Chondrocyte (in vitro differentiated cells): ENCODE measurements around the gene HS3ST4. TPM values are rescaled to one million over a fixed set of nuclear protein-coding genes. Genes with fewer than 3 reads are reported as not detected.

ENCODE experiments used
- DNase-seq: peaks from one replicate; pipeline ENCODE4 v3.0.0; 2021; ENCODE audit warnings: mixed read lengths, low spot score
- H3K27ac Mint-ChIP-seq: one replicate; pipeline ENCODE4 v1.8.0; 2021; ENCODE audit warnings: mild to moderate bottlenecking, moderate library complexity, mixed read lengths; ENCODE audit not compliant: unreplicated experiment
- H3K27me3 Mint-ChIP-seq: 2 replicates; pipeline ENCODE4 v1.8.0; 2021; ENCODE audit warnings: low read depth, mixed read lengths
- H3K36me3 Mint-ChIP-seq: 2 replicates; pipeline ENCODE4 v1.8.0; 2021; ENCODE audit warnings: low read depth, mixed read lengths
- H3K4me1 Mint-ChIP-seq: 2 replicates; pipeline ENCODE4 v1.8.0; 2021; ENCODE audit warnings: low read depth, mild to moderate bottlenecking, mixed read lengths
- H3K4me3 Mint-ChIP-seq: one replicate; pipeline ENCODE4 v1.8.0; 2021; ENCODE audit warnings: mild to moderate bottlenecking, moderate library complexity, mixed read lengths; ENCODE audit not compliant: unreplicated experiment
- H3K9me3 Mint-ChIP-seq: 2 replicates; pipeline ENCODE4 v1.8.0; 2021; ENCODE audit warnings: low read depth, mixed read lengths
- total RNA-seq: library from RNA; stranded (reverse); gene quantifications from 3 replicates; pipeline ENCODE4 v1.2.1, GENCODE V29; 2021
- TF ChIP-seq, protein P1 (sequence below): fragments of 200-600 bp; sonication (generic); IDR thresholded peaks from 2 replicates; pipeline ENCODE4 v1.5.0; 2021; ENCODE audit warnings: antibody characterized with exemption, mild to moderate bottlenecking, moderate library complexity

HS3ST4 gene
- total RNA-seq, 1 donor from 2014 or later, result not detected

DNA sequence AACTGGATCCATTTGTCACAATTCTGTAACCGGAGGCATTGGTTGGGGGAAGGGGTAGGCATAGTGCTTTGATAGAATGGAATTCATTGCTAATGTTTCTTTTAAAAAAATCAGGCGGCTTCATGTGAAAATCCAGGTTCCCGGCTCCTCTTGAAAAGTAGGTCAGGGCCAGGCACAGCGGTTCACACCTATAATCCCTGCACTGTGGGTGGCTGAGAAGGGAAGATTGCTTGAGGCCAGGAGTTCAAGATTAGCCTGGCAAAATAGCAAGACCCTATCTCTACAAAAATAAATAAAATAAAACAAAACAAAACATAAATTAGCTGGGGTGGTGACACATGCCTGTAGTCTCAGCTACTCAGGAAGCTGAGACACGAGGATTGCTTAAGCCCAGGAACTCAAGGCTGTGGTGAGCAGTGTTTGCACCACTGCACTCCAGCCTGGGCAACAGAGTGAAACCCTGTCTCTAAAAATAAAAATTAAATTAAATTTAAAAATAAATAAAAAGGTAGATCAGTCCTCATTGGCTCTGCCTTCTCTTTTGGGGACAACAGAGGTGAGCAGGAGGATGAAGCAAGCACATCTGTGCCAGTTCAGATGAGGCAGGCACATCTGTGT lies 466.5 kb downstream of the HS3ST4 start:
- Mint-ChIP-seq H3K9me3 (peaks cover 15% of the 10 kb centered on the region), H3K4me3 (no peak overlapping the region), H3K36me3 (no peaks in the 10 kb centered on the region), H3K27me3 (no peaks in the 10 kb centered on the region), H3K27ac (no peak overlapping the region), H3K4me1 (no peaks in the 10 kb centered on the region)
- TF ChIP-seq, protein P1, sequence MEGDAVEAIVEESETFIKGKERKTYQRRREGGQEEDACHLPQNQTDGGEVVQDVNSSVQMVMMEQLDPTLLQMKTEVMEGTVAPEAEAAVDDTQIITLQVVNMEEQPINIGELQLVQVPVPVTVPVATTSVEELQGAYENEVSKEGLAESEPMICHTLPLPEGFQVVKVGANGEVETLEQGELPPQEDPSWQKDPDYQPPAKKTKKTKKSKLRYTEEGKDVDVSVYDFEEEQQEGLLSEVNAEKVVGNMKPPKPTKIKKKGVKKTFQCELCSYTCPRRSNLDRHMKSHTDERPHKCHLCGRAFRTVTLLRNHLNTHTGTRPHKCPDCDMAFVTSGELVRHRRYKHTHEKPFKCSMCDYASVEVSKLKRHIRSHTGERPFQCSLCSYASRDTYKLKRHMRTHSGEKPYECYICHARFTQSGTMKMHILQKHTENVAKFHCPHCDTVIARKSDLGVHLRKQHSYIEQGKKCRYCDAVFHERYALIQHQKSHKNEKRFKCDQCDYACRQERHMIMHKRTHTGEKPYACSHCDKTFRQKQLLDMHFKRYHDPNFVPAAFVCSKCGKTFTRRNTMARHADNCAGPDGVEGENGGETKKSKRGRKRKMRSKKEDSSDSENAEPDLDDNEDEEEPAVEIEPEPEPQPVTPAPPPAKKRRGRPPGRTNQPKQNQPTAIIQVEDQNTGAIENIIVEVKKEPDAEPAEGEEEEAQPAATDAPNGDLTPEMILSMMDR, result no peak
- no peak for DNase-seq

DNA sequence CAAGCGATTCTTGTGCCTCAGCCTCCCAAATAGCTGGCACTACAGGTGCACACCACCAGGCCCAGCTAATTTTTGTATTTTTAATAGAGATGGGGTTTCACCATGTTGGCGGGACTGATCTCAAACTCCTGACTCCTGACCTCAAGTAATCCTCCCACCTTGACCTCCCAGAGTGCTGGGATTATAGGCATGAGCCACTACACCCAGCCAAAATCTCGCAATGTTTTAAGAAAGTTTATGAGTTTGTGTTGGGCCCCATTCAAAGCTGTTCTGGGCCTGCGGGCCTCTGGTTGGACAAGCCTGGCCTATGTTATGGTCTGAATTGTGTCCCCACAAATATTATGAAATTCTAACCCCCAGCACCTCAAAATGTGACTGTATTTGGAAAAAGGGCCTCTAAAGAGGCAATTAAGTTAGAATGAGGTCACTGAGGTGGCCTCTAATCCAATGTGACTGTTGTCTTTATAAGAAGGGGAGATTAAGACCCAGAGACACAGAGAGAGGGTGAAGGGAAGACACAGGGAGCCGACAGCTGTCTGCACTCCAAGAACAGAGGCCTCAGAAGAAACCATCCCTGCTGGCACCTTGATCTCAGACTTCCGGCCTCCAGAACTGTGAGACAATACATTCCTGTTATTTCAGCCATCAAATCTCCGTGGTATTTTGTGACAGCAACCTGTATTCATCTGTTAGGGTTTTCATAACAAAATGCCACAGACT lies 469.9 kb downstream of the HS3ST4 start:
- H3K4me3 Mint-ChIP-seq, result no peak overlapping the region
- TF ChIP-seq, protein P1, result no peak
- no peak for DNase-seq
- H3K27ac Mint-ChIP-seq, result no peak overlapping the region
- no peaks in the 10 kb centered on the region for H3K36me3 Mint-ChIP-seq
- no peaks in the 10 kb centered on the region for H3K27me3 Mint-ChIP-seq
- no peaks in the 10 kb centered on the region for H3K4me1 Mint-ChIP-seq
- peaks cover 18% of the 10 kb centered on the region for H3K9me3 Mint-ChIP-seq

GRCh38 chr16:26169473-26169872 lies 477.7 kb downstream of the HS3ST4 start:
- no peaks in the 10 kb centered on the region for H3K4me1 Mint-ChIP-seq
- H3K36me3 Mint-ChIP-seq, result no peaks in the 10 kb centered on the region
- no peak for DNase-seq
- TF ChIP-seq, protein P1, result no peak
- peaks cover 16% of the 10 kb centered on the region for H3K9me3 Mint-ChIP-seq
- H3K27me3 Mint-ChIP-seq, result no peaks in the 10 kb centered on the region
- no peak overlapping the region for H3K4me3 Mint-ChIP-seq
- no peak overlapping the region for H3K27ac Mint-ChIP-seq

- no peak for DNase-seq
- TF ChIP-seq, protein P1, result no peak
- Mint-ChIP-seq H3K9me3 (peaks cover 14% of the 10 kb centered on the region), H3K36me3 (no peaks in the 10 kb centered on the region), H3K4me3 (no peak overlapping the region), H3K27me3 (no peaks in the 10 kb centered on the region), H3K4me1 (no peaks in the 10 kb centered on the region), H3K27ac (no peak overlapping the region)
Observed at GRCh38 chr16:26175944-26176343, 484.2 kb downstream of the HS3ST4 start.

GRCh38 chr16:26177438-26177837 lies 485.7 kb downstream of the HS3ST4 start:
- no peaks in the 10 kb centered on the region for H3K27me3 Mint-ChIP-seq
- peaks cover 19% of the 10 kb centered on the region for H3K9me3 Mint-ChIP-seq
- no peak overlapping the region for H3K4me3 Mint-ChIP-seq
- no peak overlapping the region for H3K27ac Mint-ChIP-seq
- TF ChIP-seq, protein P1, result no peak
- no peaks in the 10 kb centered on the region for H3K4me1 Mint-ChIP-seq
- no peak for DNase-seq
- no peaks in the 10 kb centered on the region for H3K36me3 Mint-ChIP-seq
